Nephron (organoid): ENCODE measurements around the gene EFCAB9.
"Not testable (repeated sequence)": the region's sequence is repeated elsewhere in the genome, so short reads cannot be mapped to it uniquely, and the experiment has no call there.

Source experiments
- H3K27ac Mint-ChIP-seq, 3 experiments: 2 replicates each; pipeline ENCODE4 v1.8.0; 2020; ENCODE audit warnings: mixed read lengths in 3 of 3, mild to moderate bottlenecking in 2 of 3, moderate library complexity in 1 of 3
- H3K27me3 Mint-ChIP-seq: 2 replicates; pipeline ENCODE4 v1.8.0; 2021; ENCODE audit warnings: low read depth, mild to moderate bottlenecking, moderate library complexity, mixed read lengths
- H3K36me3 Mint-ChIP-seq: 2 replicates; pipeline ENCODE4 v1.8.0; 2020; ENCODE audit warnings: low read depth, mixed read lengths
- H3K4me1 Mint-ChIP-seq: 2 replicates; pipeline ENCODE4 v1.8.0; 2020; ENCODE audit warnings: mixed read lengths
- H3K4me3 Mint-ChIP-seq, 3 experiments: 2 replicates each; pipeline ENCODE4 v1.8.0; 2020; ENCODE audit warnings: mild to moderate bottlenecking in 3 of 3, mixed read lengths in 3 of 3, moderate library complexity in 2 of 3
- H3K9me3 Mint-ChIP-seq: 2 replicates; pipeline ENCODE4 v1.8.0; 2020; ENCODE audit warnings: mixed read lengths
- TF ChIP-seq, protein P1 (sequence below), 3 experiments: fragments of 200-600 bp; sonication (generic); IDR thresholded peaks; one replicate each; pipeline ENCODE4 v1.5.0; 2021; ENCODE audit warnings: antibody characterized with exemption in 3 of 3; ENCODE audit not compliant: unreplicated experiment in 3 of 3

The EFCAB9 gene

DNA sequence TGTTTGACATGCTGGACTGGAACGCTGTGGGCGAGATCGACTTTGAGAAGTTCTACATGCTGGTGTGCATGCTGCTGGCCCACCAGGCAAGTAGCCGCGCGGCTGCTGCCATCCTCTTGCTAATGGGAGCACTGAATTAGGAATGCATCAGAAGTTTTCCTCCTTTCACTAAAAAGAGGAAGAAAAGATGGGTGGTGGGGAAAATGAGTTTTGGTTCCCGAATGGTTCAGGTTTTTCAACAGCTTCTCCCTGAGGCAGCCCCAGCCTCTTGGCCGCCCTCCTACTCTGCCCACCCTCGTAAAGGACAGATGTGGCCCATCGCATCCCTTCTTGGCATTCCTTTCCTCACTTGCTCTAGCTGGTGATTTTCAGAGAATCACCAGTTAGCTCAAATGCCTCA lies 5.5 kb downstream of the EFCAB9 start:
- Mint-ChIP-seq H3K4me3 (no peak overlapping the region), H3K36me3 (no peaks in the 10 kb centered on the region), H3K27ac (no peak overlapping the region), H3K9me3 (no peaks in the 10 kb centered on the region), H3K4me1 (no peaks in the 10 kb centered on the region), H3K27me3 (peaks cover 13% of the 10 kb centered on the region)
- TF ChIP-seq, protein P1, sequence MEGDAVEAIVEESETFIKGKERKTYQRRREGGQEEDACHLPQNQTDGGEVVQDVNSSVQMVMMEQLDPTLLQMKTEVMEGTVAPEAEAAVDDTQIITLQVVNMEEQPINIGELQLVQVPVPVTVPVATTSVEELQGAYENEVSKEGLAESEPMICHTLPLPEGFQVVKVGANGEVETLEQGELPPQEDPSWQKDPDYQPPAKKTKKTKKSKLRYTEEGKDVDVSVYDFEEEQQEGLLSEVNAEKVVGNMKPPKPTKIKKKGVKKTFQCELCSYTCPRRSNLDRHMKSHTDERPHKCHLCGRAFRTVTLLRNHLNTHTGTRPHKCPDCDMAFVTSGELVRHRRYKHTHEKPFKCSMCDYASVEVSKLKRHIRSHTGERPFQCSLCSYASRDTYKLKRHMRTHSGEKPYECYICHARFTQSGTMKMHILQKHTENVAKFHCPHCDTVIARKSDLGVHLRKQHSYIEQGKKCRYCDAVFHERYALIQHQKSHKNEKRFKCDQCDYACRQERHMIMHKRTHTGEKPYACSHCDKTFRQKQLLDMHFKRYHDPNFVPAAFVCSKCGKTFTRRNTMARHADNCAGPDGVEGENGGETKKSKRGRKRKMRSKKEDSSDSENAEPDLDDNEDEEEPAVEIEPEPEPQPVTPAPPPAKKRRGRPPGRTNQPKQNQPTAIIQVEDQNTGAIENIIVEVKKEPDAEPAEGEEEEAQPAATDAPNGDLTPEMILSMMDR (IDR thresholded peaks at IDR 0.05; ENCODE audit: unreplicated experiment in 3 of 3), result no peak

DNA sequence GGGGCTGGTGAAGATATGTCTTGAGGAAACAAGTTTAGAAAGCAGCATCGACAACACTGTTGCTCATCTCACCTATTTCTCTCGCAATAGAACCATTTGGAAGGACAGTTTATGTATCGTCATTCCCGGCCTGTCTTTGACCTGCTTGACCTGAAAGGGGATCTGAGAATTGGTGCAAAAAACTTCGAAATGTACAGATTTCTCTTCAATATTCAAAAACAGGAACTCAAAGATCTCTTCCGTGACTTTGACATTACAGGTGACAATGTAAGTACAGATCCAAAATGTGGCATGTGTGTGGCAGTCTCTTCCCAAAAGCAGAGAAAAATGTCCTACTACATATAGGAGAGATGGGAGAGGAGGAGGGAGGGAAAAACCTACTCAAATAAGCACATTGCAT lies 6.5 kb downstream of the EFCAB9 start:
- Mint-ChIP-seq H3K27ac (no peak overlapping the region), H3K4me3 (no peak overlapping the region), H3K27me3 (peaks cover 12% of the 10 kb centered on the region), H3K9me3 (no peaks in the 10 kb centered on the region), H3K36me3 (no peaks in the 10 kb centered on the region), H3K4me1 (no peaks in the 10 kb centered on the region)
- TF ChIP-seq, protein P1 (IDR thresholded peaks at IDR 0.05; ENCODE audit: unreplicated experiment in 3 of 3), result no peak

DNA sequence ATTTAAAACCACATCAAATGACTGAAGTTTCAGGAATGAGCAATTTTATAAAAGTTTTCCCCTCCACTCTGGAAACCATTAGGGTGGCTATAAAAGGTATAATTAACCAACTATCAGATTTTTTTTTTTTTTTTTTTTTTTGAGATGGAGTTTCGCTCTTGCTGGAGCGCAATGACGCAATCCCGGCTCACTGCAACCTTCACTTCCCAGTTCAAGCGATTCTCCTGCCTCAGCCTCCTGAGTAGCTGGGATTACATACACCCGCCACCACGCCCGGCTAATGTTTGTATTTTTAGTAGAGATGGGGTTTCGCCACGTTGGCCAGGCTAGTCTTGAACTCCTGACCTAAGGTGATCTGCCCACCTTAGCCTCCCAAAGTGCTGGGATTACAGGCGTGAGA lies 12.0 kb downstream of the EFCAB9 start:
- not testable (repeated sequence) for H3K27ac Mint-ChIP-seq, H3K4me3 Mint-ChIP-seq, H3K9me3 Mint-ChIP-seq, H3K4me1 Mint-ChIP-seq, H3K27me3 Mint-ChIP-seq
- H3K36me3 Mint-ChIP-seq, result peaks cover 37% of the 10 kb centered on the region

DNA sequence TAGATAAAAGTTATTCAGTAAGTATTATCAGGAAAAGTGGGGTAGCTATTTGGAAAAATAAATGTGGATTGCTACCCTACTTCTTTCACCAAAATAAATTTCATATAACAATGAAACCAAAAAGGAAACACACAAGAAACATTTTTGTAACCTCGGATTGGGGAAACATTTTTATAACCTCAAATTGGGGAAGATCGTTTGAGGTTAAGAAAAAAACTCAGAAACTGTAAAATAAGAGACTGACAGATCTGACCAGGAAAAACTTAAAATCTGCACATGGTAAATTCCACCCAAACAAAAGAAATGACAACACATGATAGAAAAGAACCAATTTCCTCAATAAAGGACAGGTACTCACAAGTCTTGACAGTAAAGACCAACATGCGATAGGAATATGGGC lies 13.5 kb downstream of the EFCAB9 start:
- no peak overlapping the region for H3K4me3 Mint-ChIP-seq
- peaks cover 49% of the 10 kb centered on the region for H3K36me3 Mint-ChIP-seq
- TF ChIP-seq, protein P1 (IDR thresholded peaks at IDR 0.05; ENCODE audit: unreplicated experiment in 3 of 3), result no peak
- H3K4me1 Mint-ChIP-seq, result no peaks in the 10 kb centered on the region
- no peaks in the 10 kb centered on the region for H3K9me3 Mint-ChIP-seq
- H3K27ac Mint-ChIP-seq, result no peak overlapping the region
- H3K27me3 Mint-ChIP-seq, result no peaks in the 10 kb centered on the region

DNA sequence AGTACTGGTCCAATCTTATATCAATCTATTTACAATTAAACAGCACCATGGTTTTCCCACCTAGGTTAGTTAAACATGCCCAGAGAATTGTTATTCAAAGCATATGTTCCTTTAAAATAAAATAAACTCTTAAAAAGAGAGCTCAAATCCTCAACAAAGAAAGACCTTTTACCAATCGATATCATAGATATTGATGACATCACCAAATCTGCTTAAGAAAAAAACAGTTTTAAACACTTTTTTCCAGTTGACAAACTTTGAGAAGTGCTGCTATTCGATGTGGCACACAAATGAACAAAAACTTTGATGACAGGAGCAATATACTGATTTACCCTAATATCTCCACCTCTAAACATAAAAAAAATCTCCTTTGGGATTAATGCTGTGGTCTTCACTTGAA lies 15.7 kb downstream of the EFCAB9 start:
- Mint-ChIP-seq H3K36me3 (peaks cover 63% of the 10 kb centered on the region), H3K9me3 (no peaks in the 10 kb centered on the region), H3K4me3 (no peak overlapping the region), H3K27ac (no peak overlapping the region), H3K27me3 (no peaks in the 10 kb centered on the region), H3K4me1 (no peaks in the 10 kb centered on the region)
- TF ChIP-seq, protein P1 (IDR thresholded peaks at IDR 0.05; ENCODE audit: unreplicated experiment in 3 of 3), result no peak

DNA sequence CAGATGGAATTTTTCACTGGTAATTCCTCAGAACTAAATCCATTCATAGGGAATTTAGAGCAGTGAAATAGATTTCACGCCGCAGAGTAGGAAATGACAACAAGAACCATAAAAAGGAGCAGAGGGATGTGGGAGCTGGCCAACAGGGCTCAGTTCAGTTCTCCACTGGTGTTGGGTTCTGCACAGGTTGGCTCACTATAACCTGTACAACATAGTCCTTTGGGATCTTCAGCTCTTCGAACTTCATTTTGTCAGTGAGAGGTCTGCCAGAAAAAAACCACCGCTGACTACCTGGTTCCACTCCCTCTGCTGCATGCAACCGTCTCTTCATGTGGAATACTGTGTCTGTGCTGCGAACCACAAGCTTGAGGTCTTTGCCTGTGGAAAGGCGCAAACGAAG lies 17.7 kb downstream of the EFCAB9 start:
- H3K27me3 Mint-ChIP-seq, result no peaks in the 10 kb centered on the region
- TF ChIP-seq, protein P1 (IDR thresholded peaks at IDR 0.05; ENCODE audit: unreplicated experiment in 3 of 3), result no peak
- H3K4me1 Mint-ChIP-seq, result no peaks in the 10 kb centered on the region
- H3K4me3 Mint-ChIP-seq, result no peak overlapping the region
- peaks cover 79% of the 10 kb centered on the region for H3K36me3 Mint-ChIP-seq
- H3K9me3 Mint-ChIP-seq, result no peaks in the 10 kb centered on the region
- H3K27ac Mint-ChIP-seq, result peak overlapping the region in 2 of 3 experiments; percentile 11 to 12
